ENCODE data around the gene MXD1.
A peak's percentile ranks its signal among the peaks of the same experiment; 100 is the strongest.

The MXD1 gene

DNA sequence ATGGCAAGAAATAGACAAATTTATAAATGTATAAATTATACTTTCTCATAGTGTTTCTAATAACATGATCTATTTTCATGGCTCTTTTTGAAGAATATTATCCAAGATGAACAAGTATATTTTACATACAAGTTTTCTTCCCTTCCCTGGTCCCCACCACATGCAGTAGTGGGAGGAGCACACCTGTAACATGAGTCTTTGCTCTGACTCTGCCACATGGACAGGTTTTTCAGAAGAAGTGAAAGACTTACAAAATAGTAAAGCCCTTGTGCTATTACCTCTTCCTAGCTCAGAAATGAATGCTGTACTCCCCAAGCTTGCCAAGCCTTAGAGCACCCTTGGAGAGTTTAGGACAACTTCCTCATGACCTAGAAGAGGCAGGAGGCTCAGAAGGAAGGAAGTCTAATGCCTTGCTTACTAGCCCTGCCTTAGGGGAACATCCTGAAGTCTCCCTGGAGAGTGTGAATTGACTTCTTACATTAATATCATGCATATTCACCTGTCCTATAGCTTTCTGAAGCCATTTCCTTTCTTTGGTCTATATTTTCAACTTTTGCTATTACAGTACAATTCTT, 18.4 kb downstream of the MXD1 start:
- no peak for DNase-seq (ENCODE audit: low read depth in 4 of 4, low spot score in 1 of 4)

DNA sequence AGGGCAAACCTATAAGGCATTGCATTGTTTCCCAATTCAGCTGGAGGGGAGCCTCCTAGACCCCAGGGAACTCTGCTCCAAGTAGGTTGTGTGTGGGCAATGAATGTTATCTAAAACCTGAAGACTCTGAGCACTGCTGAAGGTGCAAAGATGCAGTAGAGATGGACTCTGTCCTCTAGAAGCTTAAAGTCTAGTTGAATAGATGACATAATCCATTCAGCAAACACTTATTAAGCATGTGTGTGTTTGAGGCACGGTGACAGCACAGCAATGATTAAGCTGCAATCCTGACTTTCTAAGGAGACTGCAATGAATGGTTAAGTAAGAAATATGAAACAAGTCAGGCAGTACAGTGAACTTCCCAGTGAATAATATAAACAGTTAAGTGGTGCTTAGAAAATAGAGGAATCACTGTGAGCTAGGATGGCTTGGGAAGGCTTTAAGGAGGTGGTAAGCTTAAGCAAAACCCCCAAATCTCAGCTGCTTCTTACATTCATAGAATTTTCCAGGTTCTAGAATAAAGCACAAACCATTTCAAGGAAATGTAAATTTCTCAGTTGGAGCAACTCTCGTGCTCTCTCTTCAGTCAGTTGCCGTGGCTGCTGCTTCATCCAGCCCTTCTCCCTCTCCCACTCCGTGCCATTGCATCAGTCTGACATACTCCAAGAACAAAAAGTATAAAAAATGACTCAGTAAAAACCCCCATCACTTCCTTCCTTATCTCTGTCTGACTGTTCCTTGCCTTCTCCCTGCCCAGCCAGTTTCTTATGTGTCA, 19.1 kb downstream of the MXD1 start:
- DNase-seq (ENCODE audit: low read depth in 4 of 4, low spot score in 1 of 4), result no peak

- no peak for DNase-seq (ENCODE audit: low read depth in 4 of 4, low spot score in 1 of 4)
Observed at GRCh38 chr2:69934614-69934908, 19.7 kb downstream of the MXD1 start.

DNA sequence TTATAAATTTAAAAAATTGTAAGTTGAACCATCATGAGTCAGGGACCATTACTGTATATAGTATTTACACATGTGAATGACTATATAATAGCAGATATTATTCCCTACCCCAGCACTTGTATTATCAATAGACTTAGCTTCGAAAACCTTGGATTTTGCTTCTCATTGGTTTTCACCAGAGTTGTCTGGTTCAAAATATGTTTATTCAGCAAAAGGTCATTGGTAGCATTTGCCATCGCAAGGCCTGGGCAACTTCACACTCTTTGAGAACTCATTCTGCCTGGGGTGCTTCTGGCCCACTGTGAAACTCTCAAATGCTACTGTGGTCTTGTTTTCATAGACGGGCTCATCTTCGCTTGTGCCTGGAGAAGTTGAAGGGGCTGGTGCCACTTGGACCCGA, 20.1 kb downstream of the MXD1 start:
- DNase-seq (ENCODE audit: low read depth in 4 of 4, low spot score in 1 of 4), result no peak

- DNase-seq (ENCODE audit: low read depth in 4 of 4, low spot score in 1 of 4), result no peak
Observed at GRCh38 chr2:69936906-69937305, 22.0 kb downstream of the MXD1 start.

GRCh38 chr2:69937968-69938367, 23.1 kb downstream of the MXD1 start:
- no peak for DNase-seq (ENCODE audit: low read depth in 4 of 4, low spot score in 1 of 4)

- DNase-seq (ENCODE audit: low read depth in 4 of 4, low spot score in 1 of 4), result no peak
Observed at GRCh38 chr2:69939722-69940121, 24.8 kb downstream of the MXD1 start.

DNA sequence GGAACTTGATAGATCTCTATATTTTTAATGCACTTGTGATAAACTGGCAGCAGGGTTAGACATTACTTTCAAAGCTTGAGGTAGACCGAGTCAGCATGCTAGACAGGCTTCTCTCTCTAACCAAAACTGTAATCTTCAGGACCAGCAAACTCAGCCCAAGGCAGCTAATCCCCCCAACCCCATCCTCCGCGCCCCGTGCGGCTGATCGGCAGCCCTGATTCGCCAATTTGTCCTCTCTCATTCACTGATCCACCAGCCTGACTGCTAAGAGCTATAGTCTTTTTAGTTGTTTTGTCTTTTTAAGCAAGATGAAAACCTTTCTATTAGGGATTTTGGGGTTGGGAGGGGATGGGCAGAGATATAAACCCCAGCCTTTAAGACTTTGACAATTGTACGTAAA, 25.8 kb downstream of the MXD1 start:
- no peak for DNase-seq (ENCODE audit: low read depth in 4 of 4, low spot score in 1 of 4)

GRCh38 chr2:69943000-69943842, 28.3 kb downstream of the MXD1 start:
- no peak for DNase-seq (ENCODE audit: low read depth in 4 of 4, low spot score in 1 of 4)

DNA sequence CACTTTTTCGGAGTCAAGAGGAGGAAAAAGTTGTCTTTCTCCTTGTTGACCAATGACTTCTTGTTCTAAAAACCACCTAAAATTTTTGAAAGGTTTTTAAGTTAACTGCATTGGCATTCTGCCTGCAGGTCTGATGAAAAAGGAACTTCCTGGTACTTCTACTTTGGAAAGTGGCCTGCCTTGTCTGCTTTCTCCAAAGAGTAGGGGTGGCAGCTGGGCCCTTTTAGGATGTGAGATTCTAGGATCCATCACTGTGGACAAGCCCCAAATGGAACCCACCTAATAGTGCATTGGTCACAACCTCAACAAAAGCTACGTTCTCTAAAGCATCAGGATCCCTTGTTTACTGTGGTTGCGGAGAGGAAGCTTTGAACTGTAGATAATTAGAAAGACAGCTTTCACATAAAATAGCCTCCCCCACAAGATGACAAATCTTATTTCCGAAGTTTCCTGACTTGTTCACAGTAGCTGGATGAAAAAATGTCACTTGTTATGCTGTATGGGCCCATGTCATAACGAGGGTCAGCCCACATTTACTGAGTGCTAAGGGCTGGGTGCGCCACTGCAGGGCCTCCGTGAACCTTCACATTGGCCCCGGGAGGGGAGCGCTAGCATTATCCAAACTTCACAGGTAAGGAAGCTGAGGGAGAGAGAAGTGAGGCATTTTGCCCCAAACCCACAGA, 29.1 kb downstream of the MXD1 start:
- no peak for DNase-seq (ENCODE audit: low read depth in 4 of 4, low spot score in 1 of 4)

GRCh38 chr2:69944756-69945155, 29.8 kb downstream of the MXD1 start:
- DNase-seq (ENCODE audit: low read depth in 4 of 4, low spot score in 1 of 4), result no peak

DNA sequence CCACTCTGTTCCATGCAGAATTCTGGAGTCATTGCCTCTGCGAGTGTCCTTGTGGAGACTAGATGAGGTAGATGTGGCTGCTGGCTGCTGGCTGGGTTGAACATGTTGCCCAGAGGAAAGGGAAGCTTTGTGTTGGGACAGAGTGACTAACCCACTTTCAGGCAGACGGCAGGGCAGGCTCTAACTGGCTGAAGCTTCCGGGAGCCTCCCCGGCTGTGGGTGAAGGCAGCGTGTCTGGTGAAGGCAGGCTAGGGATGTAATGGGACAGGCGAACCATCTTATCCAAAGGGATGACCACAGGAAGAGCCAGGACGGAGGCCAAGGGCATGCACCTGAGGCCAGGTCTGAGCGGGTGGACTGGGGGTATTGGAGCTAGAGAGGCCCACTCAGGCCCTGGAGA, 30.5 kb downstream of the MXD1 start:
- DNase-seq (ENCODE audit: low read depth in 4 of 4, low spot score in 1 of 4), result no peak

GRCh38 chr2:69945941-69946340, 31.0 kb downstream of the MXD1 start:
- no peak for DNase-seq (ENCODE audit: low read depth in 4 of 4, low spot score in 1 of 4)

DNA sequence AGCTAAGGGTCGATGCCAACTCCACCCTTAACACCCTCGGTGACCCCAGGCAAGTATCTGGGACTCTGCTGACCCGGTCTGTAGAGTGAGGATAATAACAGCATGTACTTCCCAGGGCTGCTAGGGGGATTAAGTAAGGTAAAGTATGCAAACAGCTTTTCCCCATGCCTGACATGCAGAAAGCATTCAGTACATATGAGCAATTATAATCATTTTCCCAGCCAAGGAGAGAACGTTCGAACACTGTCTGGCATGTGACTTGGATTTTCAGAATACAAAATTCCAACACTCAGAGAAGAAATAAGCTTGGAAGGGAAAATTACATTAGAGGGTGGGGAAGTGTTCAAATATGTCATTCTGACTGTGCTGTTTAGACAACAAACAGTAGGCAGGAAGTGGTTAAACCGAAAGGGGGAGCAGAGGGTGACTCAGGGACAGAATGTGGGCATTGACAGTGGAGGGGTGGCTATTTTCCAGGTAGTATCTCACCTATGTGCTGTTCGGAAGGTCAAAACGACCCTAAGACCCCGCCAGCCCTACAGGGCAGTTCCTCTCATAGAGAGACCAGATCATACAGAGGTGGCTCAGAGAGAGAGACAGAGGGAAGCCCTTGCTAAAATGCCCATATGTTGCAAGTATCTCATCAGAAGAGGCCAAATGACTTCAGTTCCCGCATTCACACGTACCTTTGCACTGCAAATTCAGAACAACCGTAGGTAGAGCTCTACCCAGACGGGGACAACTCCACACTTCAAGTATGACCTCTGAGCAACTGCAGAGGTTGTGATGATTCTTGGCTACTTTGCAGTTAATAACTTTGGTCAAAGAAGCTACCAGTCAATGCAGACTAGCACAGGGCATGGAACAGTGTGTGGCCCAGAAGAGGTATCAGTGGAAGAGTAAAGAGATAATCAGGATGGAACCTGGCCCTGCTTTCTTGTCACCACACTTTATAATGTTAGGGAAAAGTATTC, 31.7 kb downstream of the MXD1 start:
- peak in 2 of 4 experiments; percentile 15 to 16 for DNase-seq (ENCODE audit: low read depth in 4 of 4, low spot score in 1 of 4)

DNA sequence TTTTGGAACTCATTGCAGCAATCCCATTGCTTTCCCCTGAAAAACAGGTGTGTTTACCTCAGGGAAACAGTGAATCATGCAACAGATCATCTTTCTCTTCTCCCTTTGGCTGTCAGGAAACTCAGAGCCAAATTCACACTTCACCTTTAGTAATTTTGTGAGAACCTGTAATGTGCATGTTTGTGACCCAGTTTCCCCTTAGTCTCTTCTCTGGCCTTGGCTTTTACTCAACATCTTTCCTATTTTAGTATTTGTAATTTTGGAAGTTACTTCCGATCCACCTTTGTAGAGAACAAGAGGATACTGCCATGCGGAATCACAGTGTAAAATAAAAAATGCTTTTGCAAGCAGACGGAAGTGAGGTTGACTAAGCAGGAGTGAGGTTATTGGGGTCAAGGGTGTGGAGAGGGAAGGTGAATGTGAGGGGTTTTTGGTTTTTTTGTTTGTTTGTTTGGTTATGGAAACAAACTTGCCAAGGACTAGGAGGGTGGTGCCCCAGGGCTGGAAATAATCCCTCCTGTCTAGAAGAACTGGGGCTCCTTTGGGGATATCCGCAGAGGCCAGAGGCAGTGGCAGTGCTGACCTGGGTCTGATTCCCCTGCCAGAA, 32.5 kb downstream of the MXD1 start:
- DNase-seq (ENCODE audit: low read depth in 4 of 4, low spot score in 1 of 4), result no peak

DNA sequence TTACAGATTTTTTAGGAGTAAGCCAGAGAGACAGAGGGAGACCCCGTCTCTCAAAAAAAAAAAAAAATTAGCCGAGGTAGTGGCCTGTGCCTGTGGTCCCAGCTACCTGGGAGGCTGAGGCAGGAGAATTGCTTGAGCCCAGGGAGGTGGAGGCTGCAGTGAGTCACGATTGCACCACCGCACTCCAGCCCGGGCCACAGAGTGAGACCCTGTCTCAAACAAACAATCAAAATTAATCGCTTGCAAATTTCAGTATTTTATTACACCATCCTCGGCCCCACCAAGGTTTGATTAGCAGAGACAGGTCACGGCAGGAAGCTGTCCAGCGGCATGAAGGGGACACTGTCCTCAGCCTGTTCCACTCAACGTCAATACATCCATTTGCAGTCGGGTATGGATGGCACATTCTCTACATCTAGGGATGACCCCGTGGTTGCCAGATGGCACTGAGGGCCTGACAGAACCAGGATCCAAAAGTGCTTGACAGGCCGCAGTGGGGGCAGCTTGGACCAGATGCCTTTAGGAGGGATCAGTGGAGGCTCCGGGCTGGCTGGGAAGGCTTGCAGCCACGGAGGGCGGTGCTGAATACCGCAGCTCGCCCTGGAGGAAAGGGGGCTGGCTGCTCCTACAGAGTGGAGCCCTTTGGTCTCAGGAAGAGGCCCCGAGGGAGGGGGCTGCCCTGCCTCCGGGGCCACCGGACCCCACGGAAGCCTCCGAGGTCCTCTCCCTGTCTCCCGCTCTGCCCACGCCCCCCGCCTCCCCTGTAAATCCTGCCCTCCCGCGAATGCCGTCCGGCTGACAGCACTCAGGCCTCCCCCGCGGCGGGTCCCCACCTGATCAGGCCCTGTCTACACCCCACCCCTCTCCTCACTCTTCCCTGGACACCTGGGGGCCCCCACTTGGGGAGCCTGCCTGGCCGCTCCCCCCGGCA, 33.4 kb downstream of the MXD1 start:
- no peak for DNase-seq (ENCODE audit: low read depth in 4 of 4, low spot score in 1 of 4)

- no peak for DNase-seq (ENCODE audit: low read depth in 4 of 4, low spot score in 1 of 4)
Observed at GRCh38 chr2:69948963-69949645, 34.2 kb downstream of the MXD1 start.

GRCh38 chr2:69950241-69950640, 35.3 kb downstream of the MXD1 start:
- DNase-seq (ENCODE audit: low read depth in 4 of 4, low spot score in 1 of 4), result no peak

Data from stimulated activated CD4-positive, alpha-beta T cell treated with anti-CD3 and anti-CD28 coated beads, Interleukin-1b, Interleukin-23, amount 100 ng/mL, for 24 hours (primary cell).